Measurements from ENCODE around the gene ITPR2. TPM values are rescaled to one million over a fixed set of nuclear protein-coding genes. Genes with fewer than 3 reads are reported as not detected.

The ITPR2 gene
- total RNA-seq, 1 donor from 2014 or later = 12.5 TPM

- Histone ChIP-seq H3K4me3 (no peak overlapping the region), H3K27me3 (no peaks in the 10 kb centered on the region), H3K9me3 (no peaks in the 10 kb centered on the region), H3K27ac (no peak overlapping the region), H3K36me3 (peaks cover 6 to 11% of the 10 kb centered on the region in 2 donors), H3K4me1 (no peaks in the 10 kb centered on the region)
- no peak for TF ChIP-seq CTCF (IDR thresholded peaks at IDR 0.05)
- DNase-seq (ENCODE audit: low spot score in 2 of 2) = no peak
- intact Hi-C loops (cut with DNase I) = no loop called here
Measured at GRCh38 chr12:26384536-26384935, 448.5 kb downstream of the ITPR2 start.

DNA sequence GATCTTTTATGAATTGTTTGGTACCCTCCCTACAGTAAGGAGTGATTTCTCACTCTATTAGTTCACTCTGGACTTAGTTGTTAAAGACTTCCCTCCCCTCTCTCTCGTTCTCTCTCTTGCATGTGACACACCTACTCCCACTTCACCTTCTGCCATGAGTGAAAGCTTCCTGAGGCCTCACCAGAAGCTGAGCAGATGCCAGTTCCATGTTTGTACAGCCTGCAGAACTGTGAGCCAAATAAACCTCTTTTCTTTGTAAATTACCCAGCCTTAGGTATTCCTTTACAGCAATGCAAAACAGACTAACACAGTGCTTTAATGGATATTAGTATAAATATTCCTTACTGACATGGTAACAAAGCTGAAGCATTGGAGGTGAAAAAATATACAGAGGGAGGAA is 450.0 kb downstream of the ITPR2 start:
- DNase-seq (ENCODE audit: low spot score in 2 of 2) = no peak
- peaks cover 6 to 11% of the 10 kb centered on the region in 2 donors for H3K36me3 ChIP-seq
- intact Hi-C loops (cut with DNase I) = no loop called here

GRCh38 chr12:26380897-26381296 is 452.1 kb downstream of the ITPR2 start:
- Histone ChIP-seq H3K27me3 (no peaks in the 10 kb centered on the region), H3K4me1 (no peaks in the 10 kb centered on the region), H3K4me3 (no peak overlapping the region), H3K9me3 (no peaks in the 10 kb centered on the region), H3K36me3 (peaks cover 0 to 6% of the 10 kb centered on the region in 2 donors), H3K27ac (no peak overlapping the region)
- no peak for DNase-seq (ENCODE audit: low spot score in 2 of 2)
- intact Hi-C loops (cut with DNase I) = no loop called here
- no peak for TF ChIP-seq CTCF (IDR thresholded peaks at IDR 0.05)

More for the DNA sequence above, 450.0 kb downstream of the ITPR2 start:
- no peak overlapping the region for H3K4me3 ChIP-seq
- no peak for TF ChIP-seq CTCF (IDR thresholded peaks at IDR 0.05)
- no peak overlapping the region for H3K27ac ChIP-seq
- no peaks in the 10 kb centered on the region for H3K27me3 ChIP-seq
- H3K9me3 ChIP-seq = no peaks in the 10 kb centered on the region
- no peaks in the 10 kb centered on the region for H3K4me1 ChIP-seq

- H3K36me3 ChIP-seq = peaks cover 0 to 6% of the 10 kb centered on the region in 2 donors
- no peak overlapping the region for H3K4me3 ChIP-seq
- intact Hi-C loops (cut with DNase I) = no loop called here
- no peak for DNase-seq (ENCODE audit: low spot score in 2 of 2)
- H3K9me3 ChIP-seq = no peaks in the 10 kb centered on the region
- no peak for TF ChIP-seq CTCF (IDR thresholded peaks at IDR 0.05)
- no peaks in the 10 kb centered on the region for H3K4me1 ChIP-seq
- H3K27ac ChIP-seq = no peak overlapping the region
- no peaks in the 10 kb centered on the region for H3K27me3 ChIP-seq
Measured at GRCh38 chr12:26379777-26380467, 453.1 kb downstream of the ITPR2 start.

DNA sequence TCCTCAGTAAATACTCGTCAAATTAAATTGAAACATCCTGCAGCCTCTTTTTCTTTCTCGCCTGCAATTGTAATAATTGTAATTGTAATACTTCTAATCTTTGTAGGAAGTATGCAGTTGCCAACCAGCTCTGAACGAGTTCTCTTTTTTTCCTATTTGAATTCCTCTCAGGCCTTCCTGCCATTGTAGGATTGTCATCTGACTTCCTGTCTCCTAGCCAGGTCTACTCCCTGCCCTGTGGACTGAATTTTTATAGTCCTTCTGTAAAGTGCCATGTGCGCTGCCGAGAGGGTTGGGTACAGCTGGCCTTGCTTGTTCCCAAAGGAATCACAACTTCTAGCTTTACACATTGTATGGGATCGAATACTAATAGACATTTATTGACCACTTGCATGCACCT is 454.3 kb downstream of the ITPR2 start:
- Histone ChIP-seq H3K36me3 (no peaks in the 10 kb centered on the region), H3K4me1 (no peaks in the 10 kb centered on the region), H3K9me3 (no peaks in the 10 kb centered on the region), H3K27me3 (no peaks in the 10 kb centered on the region), H3K4me3 (no peak overlapping the region), H3K27ac (no peak overlapping the region)
- TF ChIP-seq CTCF (IDR thresholded peaks at IDR 0.05) = no peak
- no peak for DNase-seq (ENCODE audit: low spot score in 2 of 2)
- intact Hi-C loops (cut with DNase I) = no loop called here

Data from ascending aorta (tissue), 2 donors.